ENCODE results near the gene LYRM9. TPM values are rescaled to one million over a fixed set of nuclear protein-coding genes. Genes with fewer than 3 reads are reported as not detected.
"Not testable (repeated sequence)": the region's sequence is repeated elsewhere in the genome, so short reads cannot be mapped to it uniquely, and the experiment has no call there.

The LYRM9 gene
- polyA plus RNA-seq, 1 donor (not counting 4 experiments of a cell fraction or from before 2014, with no cell fraction given): 3.0 TPM

DNA sequence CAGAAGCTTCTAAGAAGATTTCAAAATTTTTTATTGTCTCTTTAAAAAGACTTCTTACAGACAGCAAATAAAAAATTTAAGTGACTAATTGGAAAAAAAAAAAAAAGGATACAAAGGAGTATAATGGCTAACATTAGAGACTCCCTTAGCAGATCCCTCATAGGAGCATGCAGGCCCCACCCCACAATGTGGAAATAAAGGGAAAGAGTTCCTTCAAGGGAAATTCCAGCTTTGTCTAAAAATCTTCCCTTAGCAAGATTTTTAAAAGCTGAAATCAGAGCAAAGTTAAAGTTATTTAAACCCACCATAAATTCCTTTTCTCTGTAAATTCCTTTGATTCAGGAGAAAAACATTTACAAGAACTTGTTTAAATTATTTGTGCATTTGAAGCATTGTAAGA is 60.3 kb downstream of the LYRM9 start:
- Histone ChIP-seq H3K4me1 (ENCODE audit: control insufficient read depth, extremely low read depth, insufficient read depth, low read length) (peaks cover 13% of the 10 kb centered on the region), H3K27me3 (ENCODE audit: control insufficient read depth, extremely low read depth, insufficient read depth, low read length) (peaks cover 8% of the 10 kb centered on the region), H3K4me2 (ENCODE audit: control insufficient read depth, extremely low read depth, insufficient read depth, low read depth, low read length) (no peak overlapping the region), H4K20me1 (ENCODE audit: control insufficient read depth, extremely low read depth, insufficient read depth, low read length) (no peaks in the 10 kb centered on the region), H3K36me3 (ENCODE audit: control insufficient read depth in 2 of 2, extremely low read depth in 1 of 2, insufficient read depth in 2 of 2, low read length in 2 of 2) (no peaks in the 10 kb centered on the region), H3K79me2 (ENCODE audit: control insufficient read depth, insufficient read depth, low read length) (no peaks in the 10 kb centered on the region), H2AFZ (ENCODE audit: control insufficient read depth, low read length) (no peak overlapping the region), H3K9me3 (ENCODE audit: control insufficient read depth, low read depth, low read length) (no peaks in the 10 kb centered on the region), H3K9me1 (ENCODE audit: control insufficient read depth, extremely low read depth, insufficient read depth, low read length) (no peaks in the 10 kb centered on the region), H3K4me3 (ENCODE audit: control insufficient read depth in 2 of 3, extremely low read depth in 1 of 3, insufficient read depth in 2 of 3, low read depth in 1 of 3, low read length in 3 of 3) (no peak overlapping the region), H3K27ac (ENCODE audit: control insufficient read depth, insufficient read depth, low read length) (no peak overlapping the region), H3K9ac (ENCODE audit: control insufficient read depth, extremely low read depth, insufficient read depth, low read length) (no peak overlapping the region)
- FAIRE-seq (no peak), DNase-seq (ENCODE audit: low read depth, low spot score) (no peak)
- TF ChIP-seq CTCF (optimal IDR thresholded peaks at IDR 0.05 in 1 of 3, IDR thresholded peaks at IDR 0.05 in 1 of 3, conservative IDR thresholded peaks at IDR 0.05 in 1 of 3; ENCODE audit: extremely low read depth in 1 of 3, insufficient read depth in 2 of 3, low read length in 3 of 3) (no peak), EZH2 (IDR thresholded peaks at IDR 0.05; ENCODE audit: low read length) (no peak)
- dilution Hi-C loops (cut with MboI; ENCODE audit: extremely low pct_ligation_motif_present, low sequenced_read_pairs): no loop called here

- H2AFZ ChIP-seq (ENCODE audit: control insufficient read depth, low read length); H3K36me3 ChIP-seq (ENCODE audit: control insufficient read depth in 2 of 2, extremely low read depth in 1 of 2, insufficient read depth in 2 of 2, low read length in 2 of 2); dilution Hi-C loops (cut with MboI; ENCODE audit: extremely low pct_ligation_motif_present, low sequenced_read_pairs); H3K9me3 ChIP-seq (ENCODE audit: control insufficient read depth, low read depth, low read length); H3K79me2 ChIP-seq (ENCODE audit: control insufficient read depth, insufficient read depth, low read length); H3K27ac ChIP-seq (ENCODE audit: control insufficient read depth, insufficient read depth, low read length); H4K20me1 ChIP-seq (ENCODE audit: control insufficient read depth, extremely low read depth, insufficient read depth, low read length); FAIRE-seq; H3K27me3 ChIP-seq (ENCODE audit: control insufficient read depth, extremely low read depth, insufficient read depth, low read length); DNase-seq (ENCODE audit: low read depth, low spot score); H3K4me2 ChIP-seq (ENCODE audit: control insufficient read depth, extremely low read depth, insufficient read depth, low read depth, low read length); H3K9ac ChIP-seq (ENCODE audit: control insufficient read depth, extremely low read depth, insufficient read depth, low read length); H3K9me1 ChIP-seq (ENCODE audit: control insufficient read depth, extremely low read depth, insufficient read depth, low read length); H3K4me3 ChIP-seq (ENCODE audit: control insufficient read depth in 2 of 3, extremely low read depth in 1 of 3, insufficient read depth in 2 of 3, low read depth in 1 of 3, low read length in 3 of 3): not testable (repeated sequence)
- H3K4me1 ChIP-seq (ENCODE audit: control insufficient read depth, extremely low read depth, insufficient read depth, low read length): peaks cover 12% of the 10 kb centered on the region
These were observed 63.3 kb downstream of the LYRM9 start for GRCh38 chr17:27829888-27830287.

DNA sequence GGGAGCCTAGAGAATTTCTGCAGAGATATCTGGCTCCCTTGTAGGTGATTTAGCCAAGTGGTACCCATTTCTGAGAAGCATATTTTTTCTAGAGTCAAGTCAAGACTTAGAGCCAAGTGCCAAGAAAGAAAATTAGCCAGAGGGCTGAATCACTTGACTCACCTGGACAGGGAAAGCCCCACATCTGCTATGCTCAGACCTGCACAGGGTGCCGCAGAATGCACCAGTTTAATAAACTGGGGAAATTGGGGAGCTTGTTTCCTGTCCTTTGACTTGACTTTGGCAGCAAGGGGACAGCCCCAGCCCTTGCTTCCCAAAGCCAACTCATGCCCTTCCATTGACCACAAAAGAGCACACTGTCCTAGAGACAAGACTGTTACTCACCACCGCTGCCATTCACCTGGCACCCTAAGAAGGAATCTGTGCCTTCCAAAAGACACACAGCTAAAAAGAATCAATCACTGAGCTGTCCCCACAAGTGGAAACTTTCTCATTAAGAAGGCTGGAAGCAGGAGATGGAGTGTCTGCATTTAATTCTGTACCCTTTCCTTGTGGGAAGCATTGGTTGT is 63.9 kb downstream of the LYRM9 start:
- peak; percentile 99 for FAIRE-seq
- H2AFZ ChIP-seq (ENCODE audit: control insufficient read depth, low read length); dilution Hi-C loops (cut with MboI; ENCODE audit: extremely low pct_ligation_motif_present, low sequenced_read_pairs): not testable (repeated sequence)

More for the DNA sequence above, 63.9 kb downstream of the LYRM9 start:
- H3K9me1 ChIP-seq (ENCODE audit: control insufficient read depth, extremely low read depth, insufficient read depth, low read length); DNase-seq (ENCODE audit: low read depth, low spot score); H3K4me2 ChIP-seq (ENCODE audit: control insufficient read depth, extremely low read depth, insufficient read depth, low read depth, low read length); H3K36me3 ChIP-seq (ENCODE audit: control insufficient read depth in 2 of 2, extremely low read depth in 1 of 2, insufficient read depth in 2 of 2, low read length in 2 of 2); H3K9me3 ChIP-seq (ENCODE audit: control insufficient read depth, low read depth, low read length); H3K9ac ChIP-seq (ENCODE audit: control insufficient read depth, extremely low read depth, insufficient read depth, low read length); H3K79me2 ChIP-seq (ENCODE audit: control insufficient read depth, insufficient read depth, low read length); H3K4me1 ChIP-seq (ENCODE audit: control insufficient read depth, extremely low read depth, insufficient read depth, low read length); H3K4me3 ChIP-seq (ENCODE audit: control insufficient read depth in 2 of 3, extremely low read depth in 1 of 3, insufficient read depth in 2 of 3, low read depth in 1 of 3, low read length in 3 of 3); H4K20me1 ChIP-seq (ENCODE audit: control insufficient read depth, extremely low read depth, insufficient read depth, low read length); H3K27ac ChIP-seq (ENCODE audit: control insufficient read depth, insufficient read depth, low read length); H3K27me3 ChIP-seq (ENCODE audit: control insufficient read depth, extremely low read depth, insufficient read depth, low read length): not testable (repeated sequence)

Other genes with a start within 250 kb of the LYRM9 start
- gene NOS2, start 92.8 kb downstream of the LYRM9 start, polyA plus RNA-seq: not detected in 3 replicates
- gene NLK, start 149.3 kb upstream of the LYRM9 start, polyA plus RNA-seq: 12.8 to 21.4 TPM (median 20.9 TPM) in 3 replicates